Upper lobe of left lung (tissue), 4 donors: Measurements from ENCODE around the gene SYNPO.

Experiments
- EP300 ChIP-seq, 4 donors: sonication (generic); formaldehyde crosslinking; IDR thresholded peaks; one replicate each; pipeline ENCODE4 v1.5.1; 2017; ENCODE audit warnings: antibody characterized with exemption in 4 of 4, control low read depth in 2 of 4
- TF ChIP-seq, protein P1 (sequence below), 6 experiments: fragments of 450-650 bp in 4 of 6; fragments of 200-600 bp in 2 of 6; sonication (generic) in 2 of 6; IDR thresholded peaks; one replicate each; pipeline ENCODE4 v1.5.1; 2016 to 2019; ENCODE audit warnings: antibody characterized with exemption in 6 of 6

DNA sequence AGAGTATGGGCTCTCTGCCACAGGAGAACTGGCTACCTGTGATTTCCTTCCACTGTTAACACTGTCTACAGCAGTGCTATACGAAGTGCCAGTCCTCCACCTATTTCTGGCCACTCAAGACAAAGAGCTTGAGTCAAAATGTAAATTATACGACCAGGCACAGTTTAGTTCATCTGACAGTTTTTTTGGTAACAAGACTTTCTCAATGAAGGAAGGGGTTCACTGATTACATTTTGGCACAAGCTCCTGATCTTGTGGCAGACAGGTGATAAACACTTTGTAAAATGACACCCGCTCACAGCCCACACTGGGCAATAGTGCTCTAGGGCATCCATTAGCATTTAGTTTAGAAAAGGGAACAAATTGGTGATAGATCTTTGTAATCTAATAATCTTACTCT lies 51.8 kb downstream of the SYNPO start:
- TF ChIP-seq, protein P1, sequence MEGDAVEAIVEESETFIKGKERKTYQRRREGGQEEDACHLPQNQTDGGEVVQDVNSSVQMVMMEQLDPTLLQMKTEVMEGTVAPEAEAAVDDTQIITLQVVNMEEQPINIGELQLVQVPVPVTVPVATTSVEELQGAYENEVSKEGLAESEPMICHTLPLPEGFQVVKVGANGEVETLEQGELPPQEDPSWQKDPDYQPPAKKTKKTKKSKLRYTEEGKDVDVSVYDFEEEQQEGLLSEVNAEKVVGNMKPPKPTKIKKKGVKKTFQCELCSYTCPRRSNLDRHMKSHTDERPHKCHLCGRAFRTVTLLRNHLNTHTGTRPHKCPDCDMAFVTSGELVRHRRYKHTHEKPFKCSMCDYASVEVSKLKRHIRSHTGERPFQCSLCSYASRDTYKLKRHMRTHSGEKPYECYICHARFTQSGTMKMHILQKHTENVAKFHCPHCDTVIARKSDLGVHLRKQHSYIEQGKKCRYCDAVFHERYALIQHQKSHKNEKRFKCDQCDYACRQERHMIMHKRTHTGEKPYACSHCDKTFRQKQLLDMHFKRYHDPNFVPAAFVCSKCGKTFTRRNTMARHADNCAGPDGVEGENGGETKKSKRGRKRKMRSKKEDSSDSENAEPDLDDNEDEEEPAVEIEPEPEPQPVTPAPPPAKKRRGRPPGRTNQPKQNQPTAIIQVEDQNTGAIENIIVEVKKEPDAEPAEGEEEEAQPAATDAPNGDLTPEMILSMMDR (IDR thresholded peaks at IDR 0.05): no peak
- TF ChIP-seq EP300 (IDR thresholded peaks at IDR 0.05): no peak
